PFSK-1 (cell line): ENCODE data around the gene CLEC2D.

Experiments
- FOXP2 ChIP-seq: optimal IDR thresholded peaks from 2 replicates; pipeline ENCODE3; 2011; ENCODE audit warnings: borderline replicate concordance, control low read depth, inconsistent platforms; ENCODE audit not compliant: insufficient read depth; ENCODE audit errors: extremely low read length, extremely low read depth
- POLR2AphosphoS5 ChIP-seq: IDR thresholded peaks from 2 replicates; pipeline ENCODE4 v1.6.1; 2012; ENCODE audit warnings: low read depth, mild to moderate bottlenecking, control low read depth, low read length, moderate library complexity
- REST ChIP-seq, 2 experiments: IDR thresholded peaks; 2 replicates each; pipeline versions ENCODE4 v1.6.1 to v1.8.0; 2011 to 2012; ENCODE audit warnings: low read depth in 2 of 2, low read length in 2 of 2, control low read depth in 1 of 2, inconsistent platforms in 1 of 2, mild to moderate bottlenecking in 1 of 2, moderate library complexity in 1 of 2; ENCODE audit not compliant: insufficient read depth in 1 of 2
- TAF1 ChIP-seq: IDR thresholded peaks from 2 replicates; pipeline ENCODE4 v1.6.1; 2012; ENCODE audit warnings: low read length, control low read depth, borderline replicate concordance; ENCODE audit not compliant: insufficient read depth

- no peak for TF ChIP-seq POLR2AphosphoS5
- TF ChIP-seq REST (IDR thresholded peaks at IDR 0.05; ENCODE audit: insufficient read depth in 1 of 2, low read depth in 2 of 2, low read length in 2 of 2), result no peak
- no peak for TF ChIP-seq TAF1
- no peak for TF ChIP-seq FOXP2
Observed at GRCh38 chr12:9717070-9717925, 47.8 kb downstream of the CLEC2D start.
